SK-N-SH (cell line): ENCODE data around the gene GJA9.

Experiments
- CTCF ChIP-seq: fragments of 200-600 bp; sonication (generic); IDR thresholded peaks from 2 replicates; pipeline ENCODE4 v1.6.1; 2017; ENCODE audit warnings: antibody characterized with exemption, mild to moderate bottlenecking, moderate library complexity
- EP300 ChIP-seq, 2 experiments: IDR thresholded peaks; 2 replicates each; pipeline versions ENCODE4 v1.4.0 to v1.6.1; 2012; ENCODE audit warnings: borderline replicate concordance in 1 of 2, low read depth in 1 of 2, low read length in 1 of 2
- EZH2phosphoT487 ChIP-seq: fragments of 200-600 bp; sonication (generic); IDR thresholded peaks from 2 replicates; pipeline ENCODE4 v1.6.1; 2017; ENCODE audit warnings: low read depth, mixed run types, mild to moderate bottlenecking, antibody characterized with exemption, moderate library complexity, borderline replicate concordance
- FOXM1 ChIP-seq: IDR thresholded peaks from 2 replicates; pipeline ENCODE4 v1.4.0; 2012; ENCODE audit warnings: low read depth, mild to moderate bottlenecking
- MAX ChIP-seq: IDR thresholded peaks from 2 replicates; pipeline ENCODE4 v1.4.0; 2012; ENCODE audit warnings: low read depth
- MXI1 ChIP-seq: IDR thresholded peaks from 2 replicates; pipeline ENCODE4 v1.6.1; 2012; ENCODE audit warnings: mild to moderate bottlenecking, low read depth, low read length, improper control_type of control experiment
- NRF1 ChIP-seq: IDR thresholded peaks from 2 replicates; pipeline ENCODE4 v1.6.1; 2012; ENCODE audit warnings: low read depth, mild to moderate bottlenecking, low read length
- POLR2AphosphoS5 ChIP-seq: IDR thresholded peaks from 2 replicates; pipeline ENCODE4 v1.6.1; 2012; ENCODE audit warnings: low read depth, low read length
- RAD21 ChIP-seq: IDR thresholded peaks from 2 replicates; pipeline ENCODE4 v1.6.1; 2012; ENCODE audit warnings: mild to moderate bottlenecking, low read length
- RCOR1 ChIP-seq: fragments of 150-350 bp; IDR thresholded peaks from 2 replicates; pipeline ENCODE4 v1.6.1; 2017; ENCODE audit warnings: antibody characterized with exemption, low read length
- USF2 ChIP-seq: fragments of 150-350 bp; IDR thresholded peaks from 2 replicates; pipeline ENCODE4 v1.6.1; 2017; ENCODE audit warnings: antibody characterized with exemption, low read length, low read depth, borderline replicate concordance
- ZBTB33 ChIP-seq: IDR thresholded peaks from 2 replicates; pipeline ENCODE4 v1.4.0; 2012; ENCODE audit warnings: low read depth, borderline replicate concordance

GRCh38 chr1:38867208-38867607 is 14.2 kb downstream of the GJA9 start:
- TF ChIP-seq CTCF: no peak
- no peak for TF ChIP-seq EP300 (IDR thresholded peaks at IDR 0.05; ENCODE audit: borderline replicate concordance in 1 of 2, low read depth in 1 of 2, low read length in 1 of 2)
- TF ChIP-seq FOXM1: no peak
- TF ChIP-seq RCOR1: no peak
- TF ChIP-seq MAX: no peak
- no peak for TF ChIP-seq USF2
- no peak for TF ChIP-seq MXI1
- no peak for TF ChIP-seq NRF1
- TF ChIP-seq ZBTB33: no peak
- no peak for TF ChIP-seq EZH2phosphoT487
- TF ChIP-seq POLR2AphosphoS5: no peak
- TF ChIP-seq RAD21: no peak
